Measurements from ENCODE around the gene DLEC1.

Gene DLEC1

GRCh38 chr3:38137615-38138348, 98.8 kb downstream of the DLEC1 start:
- no peak for DNase-seq (ENCODE audit: low read depth)

GRCh38 chr3:38138349-38139190, 99.6 kb downstream of the DLEC1 start, which contains the start of gene MYD88:
Gene MYD88, plus strand, starts transcription at chr3:38138661. Its CDS starts 40 bp downstream, at chr3:38138701.
- DNase-seq (ENCODE audit: low read depth), result peak; percentile 74

GRCh38 chr3:38139191-38139590, 100.2 kb downstream of the DLEC1 start:
- no peak for DNase-seq (ENCODE audit: low read depth)

- DNase-seq (ENCODE audit: low read depth), result no peak
Observed at GRCh38 chr3:38139652-38140051, 100.6 kb downstream of the DLEC1 start.

GRCh38 chr3:38140326-38141172, 101.5 kb downstream of the DLEC1 start:
- DNase-seq (ENCODE audit: low read depth), result no peak

GRCh38 chr3:38141173-38141951, 102.4 kb downstream of the DLEC1 start:
- no peak for DNase-seq (ENCODE audit: low read depth)

- DNase-seq (ENCODE audit: low read depth), result no peak
Observed at GRCh38 chr3:38141952-38142273, 102.9 kb downstream of the DLEC1 start.

- no peak for DNase-seq (ENCODE audit: low read depth)
Observed at GRCh38 chr3:38142959-38143358, 104.0 kb downstream of the DLEC1 start.

GRCh38 chr3:38143511-38143910, 104.5 kb downstream of the DLEC1 start:
- DNase-seq (ENCODE audit: low read depth), result no peak

GRCh38 chr3:38146504-38146903, 107.5 kb downstream of the DLEC1 start:
- no peak for DNase-seq (ENCODE audit: low read depth)

- DNase-seq (ENCODE audit: low read depth), result no peak
Observed at GRCh38 chr3:38147421-38147820, 108.4 kb downstream of the DLEC1 start.

- DNase-seq (ENCODE audit: low read depth), result no peak
Observed at GRCh38 chr3:38148311-38148882, 109.4 kb downstream of the DLEC1 start.

GRCh38 chr3:38149708-38150107, 110.7 kb downstream of the DLEC1 start:
- no peak for DNase-seq (ENCODE audit: low read depth)

- DNase-seq (ENCODE audit: low read depth), result no peak
Observed at GRCh38 chr3:38150780-38151528, 111.9 kb downstream of the DLEC1 start.

GRCh38 chr3:38151667-38152265, 112.8 kb downstream of the DLEC1 start:
- DNase-seq (ENCODE audit: low read depth), result no peak

- DNase-seq (ENCODE audit: low read depth), result no peak
Observed at GRCh38 chr3:38152609-38153008, 113.6 kb downstream of the DLEC1 start.

GRCh38 chr3:38153221-38153620, 114.2 kb downstream of the DLEC1 start:
- DNase-seq (ENCODE audit: low read depth), result no peak

GRCh38 chr3:38154033-38154494, 115.1 kb downstream of the DLEC1 start:
- DNase-seq (ENCODE audit: low read depth), result no peak

- no peak for DNase-seq (ENCODE audit: low read depth)
Observed at GRCh38 chr3:38154625-38155255, 115.7 kb downstream of the DLEC1 start.

GRCh38 chr3:38155825-38156224, 116.8 kb downstream of the DLEC1 start:
- DNase-seq (ENCODE audit: low read depth), result no peak
